Astrocyte of the cerebellum (primary cell): ENCODE measurements around the gene ANXA9.

ENCODE experiments used
- DNase-seq: peaks from one replicate; pipeline ENCODE4 v3.0.0-alpha.2; 2011; ENCODE audit warnings: low read depth
- H3K4me3 ChIP-seq: 2 replicates; pipeline ENCODE4 v1.5.1; 2011; ENCODE audit warnings: mild to moderate bottlenecking, low read depth, low read length, moderate library complexity
- in situ Hi-C: cut with HindIII; loops from 2 replicates; pipeline ENCODE4 v1.10.0; 2017; ENCODE audit warnings: low sequenced_read_pairs
- TF ChIP-seq, protein P1 (sequence below): IDR thresholded peaks from 2 replicates; pipeline ENCODE4 v1.5.1; 2012; ENCODE audit warnings: low read length, low read depth, moderate library complexity, mild to moderate bottlenecking; ENCODE audit errors: missing control alignments

The ANXA9 gene

DNA sequence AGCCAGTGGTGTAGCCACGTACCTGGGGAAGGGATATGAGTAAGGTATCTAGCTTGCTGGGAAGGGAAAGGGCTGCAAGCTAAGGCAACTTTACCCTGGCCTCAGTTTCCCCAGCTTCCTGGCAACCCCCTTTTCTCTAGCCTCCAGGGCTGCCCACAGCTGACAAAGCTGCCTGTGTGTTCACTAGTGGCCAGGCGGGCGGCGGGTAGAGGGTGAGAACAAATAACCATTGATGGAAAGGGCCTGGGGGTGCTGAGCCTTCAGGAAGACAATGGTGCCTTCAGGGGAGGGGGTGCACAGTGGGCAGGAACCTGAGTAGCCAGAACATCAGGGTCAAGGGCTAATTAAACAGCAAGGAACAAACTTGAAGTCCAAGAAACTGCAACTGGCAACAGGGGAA, 13.6 kb upstream of the ANXA9 start:
- H3K4me3 ChIP-seq: no peak overlapping the region
- no peak for DNase-seq
- in situ Hi-C loops: no loop called here
- TF ChIP-seq, protein P1, sequence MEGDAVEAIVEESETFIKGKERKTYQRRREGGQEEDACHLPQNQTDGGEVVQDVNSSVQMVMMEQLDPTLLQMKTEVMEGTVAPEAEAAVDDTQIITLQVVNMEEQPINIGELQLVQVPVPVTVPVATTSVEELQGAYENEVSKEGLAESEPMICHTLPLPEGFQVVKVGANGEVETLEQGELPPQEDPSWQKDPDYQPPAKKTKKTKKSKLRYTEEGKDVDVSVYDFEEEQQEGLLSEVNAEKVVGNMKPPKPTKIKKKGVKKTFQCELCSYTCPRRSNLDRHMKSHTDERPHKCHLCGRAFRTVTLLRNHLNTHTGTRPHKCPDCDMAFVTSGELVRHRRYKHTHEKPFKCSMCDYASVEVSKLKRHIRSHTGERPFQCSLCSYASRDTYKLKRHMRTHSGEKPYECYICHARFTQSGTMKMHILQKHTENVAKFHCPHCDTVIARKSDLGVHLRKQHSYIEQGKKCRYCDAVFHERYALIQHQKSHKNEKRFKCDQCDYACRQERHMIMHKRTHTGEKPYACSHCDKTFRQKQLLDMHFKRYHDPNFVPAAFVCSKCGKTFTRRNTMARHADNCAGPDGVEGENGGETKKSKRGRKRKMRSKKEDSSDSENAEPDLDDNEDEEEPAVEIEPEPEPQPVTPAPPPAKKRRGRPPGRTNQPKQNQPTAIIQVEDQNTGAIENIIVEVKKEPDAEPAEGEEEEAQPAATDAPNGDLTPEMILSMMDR: no peak

DNA sequence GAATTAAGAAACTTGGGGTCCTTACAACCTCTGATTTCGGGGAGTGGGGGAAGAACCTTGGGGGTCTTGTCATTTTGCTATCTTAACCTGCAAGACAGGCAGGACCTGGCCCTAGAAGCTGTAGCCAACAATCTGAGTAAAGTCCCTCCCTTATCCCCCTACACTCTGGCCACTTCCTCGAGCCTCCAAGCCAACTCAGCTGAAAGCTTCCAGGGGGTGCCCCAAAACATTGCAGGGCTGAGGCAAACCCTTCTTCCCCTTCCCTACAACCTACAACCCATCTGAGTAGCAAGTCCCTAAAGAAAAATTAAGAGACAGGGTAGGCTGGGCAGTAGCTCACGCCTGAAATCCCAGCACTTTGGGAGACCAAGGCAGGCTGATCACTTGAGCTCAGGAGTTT, 12.5 kb upstream of the ANXA9 start:
- no peak overlapping the region for H3K4me3 ChIP-seq
- DNase-seq: no peak
- in situ Hi-C loops: no loop called here
- TF ChIP-seq, protein P1: no peak

DNA sequence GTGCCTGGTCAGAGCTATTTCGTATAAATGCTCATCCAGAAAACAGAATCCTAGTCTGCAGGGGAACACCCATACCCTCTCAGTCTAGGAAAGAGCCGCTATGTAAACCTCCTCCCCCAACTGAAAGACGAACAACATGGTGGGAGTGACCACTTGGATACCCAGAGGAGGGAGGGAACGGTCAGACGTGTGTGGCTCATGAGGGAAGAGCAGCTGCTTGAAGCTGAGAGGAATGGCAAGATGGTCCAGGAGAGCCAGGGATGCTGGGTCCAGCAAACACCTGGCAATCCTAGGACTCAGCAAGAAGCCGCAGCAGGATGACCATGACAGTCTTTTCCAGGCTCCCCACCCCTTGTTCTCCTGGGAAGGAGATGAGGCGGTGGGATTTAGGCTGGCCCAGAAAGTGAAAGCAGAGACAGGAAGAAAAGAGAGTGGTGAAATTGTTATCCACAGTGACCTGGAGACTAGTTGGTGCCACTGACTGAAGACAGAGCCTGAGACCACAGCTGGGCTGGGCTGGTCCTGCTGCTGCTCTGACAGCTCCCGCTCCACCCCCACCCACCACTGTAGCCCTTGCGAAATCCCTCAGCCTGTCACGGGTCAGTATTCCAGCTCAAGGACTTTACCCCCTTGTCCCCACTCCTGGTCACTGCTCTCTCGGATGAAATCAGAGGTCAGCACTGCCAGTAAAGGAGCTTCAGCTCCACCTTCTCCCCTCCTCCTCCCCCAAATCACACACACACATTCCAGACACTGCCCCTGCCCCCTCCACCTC, 11.1 kb upstream of the ANXA9 start:
- TF ChIP-seq, protein P1: no peak
- in situ Hi-C loops: no loop called here
- peak overlapping the region; percentile 80 for H3K4me3 ChIP-seq
- DNase-seq: no peak

DNA sequence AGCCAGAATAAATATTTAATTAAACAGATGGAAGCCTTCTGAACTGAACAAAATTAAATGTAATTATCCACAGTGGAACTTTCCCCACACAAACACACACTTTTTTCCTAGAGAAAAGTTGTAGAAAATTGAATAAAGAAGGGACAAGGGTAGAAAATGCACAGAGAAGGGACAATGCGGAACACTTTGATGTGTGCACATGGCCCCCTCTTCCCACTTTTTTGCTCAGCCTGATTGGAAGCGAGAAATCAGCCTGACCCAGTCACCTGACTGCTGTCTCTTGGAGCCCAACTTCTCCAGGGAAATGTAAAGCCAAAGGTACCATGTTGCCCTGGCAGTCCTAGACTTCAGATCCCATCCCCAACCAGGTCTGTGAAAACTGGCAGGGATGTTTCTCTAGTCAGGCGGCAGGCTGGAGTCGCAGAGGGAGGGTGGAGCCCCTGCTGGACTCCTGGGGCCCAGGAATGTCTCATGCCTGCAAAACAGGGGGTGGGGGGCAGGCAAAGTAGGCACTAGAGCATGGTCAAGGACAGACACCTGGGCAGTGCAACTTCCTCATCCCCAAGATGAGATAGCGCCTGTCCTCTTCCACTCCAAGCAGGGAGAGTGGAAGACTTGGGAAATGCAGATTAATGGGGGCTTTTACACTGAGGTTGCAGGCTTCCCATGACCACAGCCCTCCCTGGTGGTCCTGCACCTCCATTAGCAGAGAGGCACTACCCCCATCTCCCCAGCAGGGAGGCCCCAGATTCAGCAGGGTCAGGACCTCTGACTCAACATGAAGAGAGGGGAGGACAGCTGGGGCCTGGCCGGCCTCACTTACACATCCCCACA, 10.3 kb upstream of the ANXA9 start:
- in situ Hi-C loops: no loop called here
- H3K4me3 ChIP-seq: peak overlapping the region; percentile 80
- no peak for DNase-seq
- TF ChIP-seq, protein P1: no peak

DNA sequence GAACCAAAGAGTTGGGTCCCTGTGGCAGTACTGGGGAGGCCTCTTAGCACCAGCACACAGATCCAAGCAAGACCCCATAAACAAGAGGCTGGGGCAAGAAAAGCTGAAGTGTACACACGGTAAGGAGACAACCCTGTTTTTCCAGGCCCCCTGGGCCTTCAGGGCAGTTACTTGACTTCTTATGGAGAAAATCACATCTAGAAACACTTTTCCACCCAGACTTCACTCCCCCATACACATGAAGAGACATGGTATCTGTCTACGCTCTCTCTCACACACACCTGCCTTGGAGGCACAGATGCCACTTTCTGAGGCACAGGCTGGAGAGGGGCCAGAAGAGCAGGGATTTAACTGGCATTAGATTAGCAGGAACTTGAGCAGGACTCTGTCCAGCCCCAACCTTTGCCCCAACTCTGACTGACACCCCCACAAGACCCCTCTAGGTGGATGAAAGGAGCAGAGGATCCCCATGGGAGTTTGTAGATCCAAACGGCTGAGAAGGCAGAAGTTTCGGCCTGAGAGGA, 9.6 kb upstream of the ANXA9 start:
- TF ChIP-seq, protein P1: no peak
- in situ Hi-C loops: no loop called here
- H3K4me3 ChIP-seq: peak overlapping the region; percentile 80
- DNase-seq: no peak

DNA sequence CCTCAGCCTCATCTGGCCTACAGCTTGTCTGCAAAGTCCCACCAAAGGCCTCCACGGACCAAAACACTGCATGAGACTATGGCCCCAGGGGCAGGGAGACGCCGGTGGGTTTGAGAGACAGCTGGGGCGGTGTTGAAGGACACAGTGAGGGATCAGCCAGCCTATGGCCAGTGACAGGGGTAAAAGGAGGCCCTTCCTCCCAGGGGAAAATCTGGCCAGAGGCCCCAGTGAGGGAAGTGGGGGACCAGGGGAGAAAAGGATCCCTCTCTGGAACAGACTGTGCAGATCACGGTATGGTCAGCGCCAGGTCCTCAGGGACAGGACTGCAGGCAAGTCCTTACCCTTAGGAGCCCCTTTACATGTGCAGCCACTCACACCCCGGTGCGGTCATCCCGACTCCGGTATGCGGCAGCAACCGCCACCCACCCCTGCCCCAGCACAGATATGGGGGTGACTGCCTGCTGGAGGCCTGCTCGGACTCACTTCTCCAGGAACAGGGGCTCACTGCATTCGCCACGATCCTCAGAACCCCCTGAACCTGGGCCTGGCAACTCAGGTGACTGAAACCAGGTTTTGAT, 8.7 kb upstream of the ANXA9 start:
- TF ChIP-seq, protein P1: no peak
- in situ Hi-C loops: no loop called here
- H3K4me3 ChIP-seq: peak overlapping the region; percentile 80
- DNase-seq: no peak
